Vein endothelial cell (primary cell): ENCODE results near the gene ING4. TPM values are rescaled to one million over a fixed set of nuclear protein-coding genes. Genes with fewer than 3 reads are reported as not detected.

Source experiments
- small RNA-seq: library from RNA; depleted of rRNA; stranded (forward); fragments of <200 nt; gene quantifications from one replicate; pipeline ENCODE3, GENCODE V24; 2012
- total RNA-seq: library from RNA; depleted of rRNA; stranded (reverse); fragments of >200 nt; gene quantifications from 2 replicates; pipeline ENCODE4 v1.2.3, GENCODE V29; 2012

ING4 gene
- 37.7 and 40.8 TPM in 2 replicates for total RNA-seq

DNA sequence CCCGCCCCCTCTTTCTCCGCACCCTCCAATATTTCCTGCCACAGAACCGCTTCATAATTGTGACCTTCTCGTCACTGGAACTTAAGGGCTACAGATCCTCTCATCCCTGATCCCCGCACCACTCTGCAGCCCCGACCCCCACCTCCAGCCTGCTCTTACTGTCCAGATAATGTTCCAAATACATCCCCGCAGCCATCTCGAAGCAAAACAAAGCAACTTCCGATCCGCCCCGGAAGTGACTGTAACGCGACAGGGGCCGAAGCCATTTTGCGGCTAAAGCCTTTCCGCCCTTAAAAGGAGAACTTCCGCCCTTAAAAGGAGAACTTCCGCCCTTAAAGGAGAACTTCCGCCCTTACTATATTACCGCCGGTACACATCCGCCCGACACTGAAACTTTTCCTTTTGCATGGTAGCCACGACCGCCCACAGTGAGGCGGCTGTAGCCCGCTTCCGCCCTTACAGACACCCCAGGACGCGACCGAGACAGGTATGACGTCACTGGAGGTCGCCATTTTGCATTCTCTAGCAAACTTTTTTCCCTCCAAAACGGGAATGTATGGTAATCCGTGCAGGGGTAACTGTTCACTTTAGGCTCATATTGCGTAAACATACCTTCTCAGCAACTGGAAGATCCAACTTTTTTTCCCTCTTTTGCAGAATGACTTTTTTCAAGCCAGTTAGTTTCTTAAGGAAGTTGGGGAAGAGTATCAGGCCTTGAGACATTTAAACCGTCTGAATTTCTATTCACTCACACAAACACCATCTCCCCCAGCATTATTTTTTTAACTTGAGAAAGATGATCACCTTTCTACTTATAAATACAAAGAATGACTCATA lies at the start of gene ING4:
Gene ING4 (minus strand): TSS at position 214 of the 837 bp plus-strand sequence. CDS start 18 bp downstream, at position 196.

DNA sequence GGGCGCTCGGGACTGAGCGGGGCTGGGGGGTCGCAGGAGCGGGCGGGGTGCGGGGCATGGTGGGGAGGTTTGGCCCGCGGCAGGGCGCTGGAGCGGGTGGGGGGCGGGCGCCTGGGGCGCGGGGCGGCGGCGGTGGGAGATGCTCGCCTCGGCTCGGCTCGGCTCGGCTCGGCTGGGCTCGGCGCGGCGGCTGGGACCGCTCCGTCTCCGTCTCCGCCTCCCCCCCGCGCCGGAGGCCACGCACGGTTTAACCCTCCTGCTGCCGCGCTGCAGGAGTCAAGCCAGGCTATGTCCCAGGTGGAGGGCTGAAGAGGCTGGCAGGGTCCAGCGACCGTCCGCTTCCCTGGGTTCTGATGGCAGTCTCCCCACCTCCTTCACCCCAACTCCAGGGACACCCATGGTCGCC lies 37.7 kb upstream of the ING4 start, which contains the start of gene PIANP:
Gene PIANP (minus strand): TSS at position 170 of the 406 bp plus-strand sequence. CDS start 2,754 bp downstream, outside the sequence.

DNA sequence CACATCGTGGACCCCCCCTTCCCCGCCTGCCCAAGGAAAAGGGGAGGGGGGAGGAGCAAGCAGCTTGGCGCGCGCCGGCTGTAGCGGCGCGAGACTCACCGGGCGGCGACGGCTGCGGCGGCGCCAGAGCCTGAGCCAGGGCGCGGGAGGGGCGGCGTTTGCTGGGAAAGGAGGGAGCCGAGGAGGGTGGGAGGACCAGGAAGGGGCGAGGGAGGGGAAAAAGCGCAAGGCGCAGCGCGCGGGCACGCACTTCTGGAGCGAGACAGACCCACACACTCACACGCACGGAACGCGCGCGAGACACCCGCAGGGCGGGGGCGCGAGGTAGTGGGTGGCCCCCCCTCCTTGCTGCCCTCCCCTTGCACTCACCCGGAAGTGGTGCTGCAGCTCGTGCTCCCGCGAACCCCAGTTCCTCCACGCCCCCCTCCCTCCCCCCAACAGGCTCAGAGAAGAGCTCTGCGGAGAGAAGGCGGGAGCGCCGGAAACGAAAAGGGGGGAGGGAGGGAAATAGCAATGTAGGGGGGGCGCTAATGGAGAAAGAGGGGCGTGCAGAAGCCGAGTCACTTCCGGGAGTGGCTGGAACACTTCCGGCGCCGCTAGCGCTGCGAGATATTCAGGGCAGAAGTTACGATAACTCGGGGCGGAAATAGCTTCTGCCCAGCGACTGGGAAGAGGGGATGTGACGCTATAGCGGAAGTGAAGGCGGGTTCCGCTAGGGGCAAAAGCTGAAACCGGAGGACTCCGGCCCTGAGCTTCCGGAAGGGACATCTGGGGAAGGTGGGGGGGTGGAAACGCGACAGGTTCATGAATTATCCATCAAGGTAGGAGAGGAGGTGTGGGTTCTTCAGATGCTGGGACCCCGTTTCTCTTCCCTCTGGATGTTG lies 26.3 kb upstream of the ING4 start, which contains the start of gene ZNF384:
Gene ZNF384 (minus strand): TSS at position 377 of the 884 bp plus-strand sequence. CDS start 9,855 bp downstream, outside the sequence.

DNA sequence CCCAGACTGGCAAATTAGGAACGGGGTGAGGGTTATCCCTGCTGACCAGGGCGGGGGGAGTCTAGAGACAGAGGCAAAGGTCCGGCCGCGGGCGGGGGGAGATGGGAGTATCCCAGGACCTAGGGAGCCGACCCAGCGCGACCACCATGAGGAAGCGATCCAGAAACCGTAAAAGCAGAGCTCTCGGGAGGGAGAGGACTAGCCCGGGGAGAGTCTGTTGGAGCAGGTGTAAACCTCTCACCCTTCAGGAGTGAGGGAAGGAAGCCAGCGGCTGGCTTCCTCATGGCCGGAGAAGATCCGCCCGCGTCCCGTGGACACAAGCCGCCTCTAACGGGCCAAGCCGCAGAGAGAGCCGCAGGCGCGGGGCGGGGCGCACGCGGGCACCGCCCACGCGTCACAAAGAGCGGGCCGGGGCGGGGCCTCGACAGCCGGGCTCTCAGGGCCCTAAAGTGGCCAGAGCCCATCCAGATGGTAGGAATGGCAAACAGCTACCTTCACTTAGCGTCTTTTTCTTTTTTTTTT lies 15.8 kb downstream of the ING4 start, which contains the start of gene ACRBP:
Gene ACRBP (minus strand): TSS at position 350 of the 522 bp plus-strand sequence. CDS start 66 bp downstream, at position 284.

DNA sequence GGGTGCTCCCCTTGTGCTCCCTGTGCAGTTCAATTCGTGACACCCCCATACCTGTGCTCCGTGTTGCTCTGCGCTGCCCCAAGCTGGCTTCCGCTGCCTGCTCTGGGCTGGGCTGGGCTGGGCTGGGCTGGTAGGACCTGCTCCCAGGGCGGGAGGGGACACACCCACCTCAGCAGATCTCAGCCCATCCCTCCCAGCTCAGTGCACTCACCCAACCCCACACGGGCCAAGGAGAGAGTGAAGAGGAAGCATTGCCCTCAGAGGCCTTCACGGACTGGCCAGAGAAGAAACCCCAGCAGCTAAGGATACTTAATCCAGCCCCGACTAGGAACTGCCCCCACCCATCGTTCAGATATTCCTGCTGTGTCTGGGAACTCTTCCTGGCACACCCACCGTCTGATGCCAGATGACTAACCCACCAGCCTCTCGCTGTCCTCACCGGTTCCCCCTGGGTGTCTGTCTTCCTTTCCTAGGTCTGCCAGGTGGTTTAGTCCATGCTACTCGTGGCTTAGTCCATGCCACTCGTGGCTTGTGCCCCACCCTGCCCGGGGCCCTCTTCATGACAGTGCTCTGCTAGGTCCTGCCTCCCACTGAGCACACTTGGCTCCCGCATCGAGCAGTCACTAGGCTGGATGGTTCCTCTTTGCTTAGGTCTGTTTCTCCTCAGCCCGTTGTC lies 26.9 kb downstream of the ING4 start, which contains the start of gene LPAR5:
Gene LPAR5 (minus strand): TSS at position 104 of the 676 bp plus-strand sequence. CDS start 14,711 bp downstream, outside the sequence.

Small RNAs within 50 kb of the gene (small RNA-seq; reads per million reads assigned to genes)
- gene RNU6-781P: not detected

Other genes with a start within 250 kb of the ING4 start
- not detected in 2 replicates for gene CD27, start 218.2 kb downstream of the ING4 start, total RNA-seq
- gene TAPBPL, start 211.1 kb downstream of the ING4 start, total RNA-seq: 8.2 and 9.3 TPM in 2 replicates
- 4.6 and 4.8 TPM in 2 replicates for gene VAMP1, start 192.4 kb downstream of the ING4 start, total RNA-seq
- 80.0 and 92.2 TPM in 2 replicates for gene MRPL51, start 169.9 kb downstream of the ING4 start, total RNA-seq
- gene NCAPD2, start 169.0 kb downstream of the ING4 start, total RNA-seq: 38.2 and 48.4 TPM in 2 replicates
- 6,940 and 9,259 TPM in 2 replicates for gene GAPDH, start 128.6 kb downstream of the ING4 start, total RNA-seq
- gene IFFO1, start 107.1 kb downstream of the ING4 start, total RNA-seq: 9.7 and 12.7 TPM in 2 replicates
- 35.3 and 40.0 TPM in 2 replicates for gene NOP2, start 94.8 kb downstream of the ING4 start, total RNA-seq
- gene CHD4, start 55.7 kb downstream of the ING4 start, total RNA-seq: 225 and 228 TPM in 2 replicates
- gene LPAR5, start 27.2 kb downstream of the ING4 start, total RNA-seq: 0.10 TPM in 1 of 2 replicates, not detected in the other
- gene ACRBP, start 15.7 kb downstream of the ING4 start, total RNA-seq: 0.57 and 1.6 TPM in 2 replicates
- 30.2 and 31.4 TPM in 2 replicates for gene ZNF384, start 26.3 kb upstream of the ING4 start, total RNA-seq
- gene PIANP, start 37.7 kb upstream of the ING4 start, total RNA-seq: not detected in 2 replicates
- 42.5 and 45.7 TPM in 2 replicates for gene COPS7A, start 60.9 kb upstream of the ING4 start, total RNA-seq
- gene MLF2, start 90.0 kb upstream of the ING4 start, total RNA-seq: 141 and 153 TPM in 2 replicates
- 126 and 169 TPM in 2 replicates for gene PTMS, start 103.2 kb upstream of the ING4 start, total RNA-seq
- 0.10 and 0.33 TPM in 2 replicates for gene LAG3, start 109.4 kb upstream of the ING4 start, total RNA-seq
- not detected in 2 replicates for gene CD4, start 126.4 kb upstream of the ING4 start, total RNA-seq
- gene GPR162, start 158.7 kb upstream of the ING4 start, total RNA-seq: 3.4 and 6.5 TPM in 2 replicates
- 43.7 and 58.1 TPM in 2 replicates for gene P3H3, start 165.3 kb upstream of the ING4 start, total RNA-seq
- gene GNB3, start 177.8 kb upstream of the ING4 start, total RNA-seq: 2.6 and 2.9 TPM in 2 replicates
- 8.2 and 21.6 TPM in 2 replicates for gene CDCA3, start 188.2 kb upstream of the ING4 start, total RNA-seq
- 93.1 and 105 TPM in 2 replicates for gene USP5, start 189.0 kb upstream of the ING4 start, total RNA-seq
- gene TPI1, start 204.4 kb upstream of the ING4 start, total RNA-seq: 757 and 836 TPM in 2 replicates
- 3.3 and 4.3 TPM in 2 replicates for gene SPSB2, start 210.2 kb upstream of the ING4 start, total RNA-seq
- 2.5 and 2.9 TPM in 2 replicates for gene LRRC23, start 241.7 kb upstream of the ING4 start, total RNA-seq